Erythroblast (primary cell): Measurements from ENCODE around the gene XIRP2.

Experiments used
- DNase-seq, 2 experiments: peaks; one replicate each; lab custom pipeline; 2025; lab: John Stamatoyannopoulos, UW
- GATA1 ChIP-seq: IDR thresholded peaks from 2 replicates; pipeline ENCODE4 v1.6.1; 2011; ENCODE audit warnings: low read depth, mild to moderate bottlenecking, control low read depth, low read length, moderate library complexity
- POLR2A ChIP-seq: IDR thresholded peaks from 2 replicates; pipeline ENCODE4 v1.6.1; 2011; ENCODE audit warnings: mild to moderate bottlenecking, low read length

XIRP2 gene

GRCh38 chr2:167192833-167193232 is 304.6 kb downstream of the XIRP2 start:
- TF ChIP-seq GATA1 = no peak
- no peak for TF ChIP-seq POLR2A
- DNase-seq = no peak

GRCh38 chr2:167196461-167197252 is 308.4 kb downstream of the XIRP2 start:
- TF ChIP-seq GATA1 (no peak), POLR2A (no peak)
- DNase-seq = no peak

- no peak for TF ChIP-seq GATA1
- TF ChIP-seq POLR2A = no peak
- DNase-seq = no peak
Measured at GRCh38 chr2:167198009-167198408, 309.7 kb downstream of the XIRP2 start.

- no peak for DNase-seq
- TF ChIP-seq GATA1 = no peak
Measured at GRCh38 chr2:167198576-167198975, 310.3 kb downstream of the XIRP2 start.

- TF ChIP-seq POLR2A = no peak
- no peak for TF ChIP-seq GATA1
- DNase-seq = no peak
Measured at GRCh38 chr2:167200019-167200418, 311.7 kb downstream of the XIRP2 start.

- TF ChIP-seq GATA1 (no peak), POLR2A (no peak)
- no peak for DNase-seq
Measured at GRCh38 chr2:167209784-167210183, 321.5 kb downstream of the XIRP2 start.

GRCh38 chr2:167212014-167212648 is 323.9 kb downstream of the XIRP2 start:
- TF ChIP-seq GATA1 = no peak
- no peak for TF ChIP-seq POLR2A
- peak; percentile 17 to 49 for DNase-seq

- TF ChIP-seq POLR2A = no peak
- TF ChIP-seq GATA1 = no peak
- DNase-seq = no peak
Measured at GRCh38 chr2:167215595-167215994, 327.3 kb downstream of the XIRP2 start.

GRCh38 chr2:167237478-167237877 is 349.2 kb downstream of the XIRP2 start:
- DNase-seq = no peak
- no peak for TF ChIP-seq POLR2A
- no peak for TF ChIP-seq GATA1

- no peak for TF ChIP-seq POLR2A
- TF ChIP-seq GATA1 = no peak
- DNase-seq = no peak
Measured at GRCh38 chr2:167240671-167241070, 352.4 kb downstream of the XIRP2 start.

GRCh38 chr2:167249197-167249596 is 360.9 kb downstream of the XIRP2 start:
- no peak for DNase-seq

GRCh38 chr2:167253025-167253424 is 364.7 kb downstream of the XIRP2 start:
- TF ChIP-seq POLR2A (no peak), GATA1 (no peak)
- DNase-seq = no peak

More at GRCh38 chr2:167249197-167249596, 360.9 kb downstream of the XIRP2 start:
- no peak for TF ChIP-seq POLR2A
- TF ChIP-seq GATA1 = no peak

- no peak for DNase-seq
- TF ChIP-seq GATA1 (no peak), POLR2A (no peak)
Measured at GRCh38 chr2:167254721-167255120, 366.4 kb downstream of the XIRP2 start.

- DNase-seq = no peak
- TF ChIP-seq POLR2A (no peak), GATA1 (no peak)
Measured at GRCh38 chr2:167258712-167259111, 370.4 kb downstream of the XIRP2 start.

- TF ChIP-seq GATA1 (no peak), POLR2A (no peak)
- no peak for DNase-seq
Measured at GRCh38 chr2:167264380-167264779, 376.1 kb downstream of the XIRP2 start.
